Fibroblast of villous mesenchyme (primary cell): ENCODE data around the gene PDE2A. TPM values are rescaled to one million over a fixed set of nuclear protein-coding genes. Genes with fewer than 3 reads are reported as not detected.

ENCODE experiments used
- DNase-seq: peaks from one replicate; pipeline ENCODE4 v3.0.0-alpha.2; 2010; ENCODE audit warnings: low read depth
- H3K4me3 ChIP-seq: 2 replicates; pipeline ENCODE4 v1.5.1; 2011; ENCODE audit warnings: low read depth, mild to moderate bottlenecking, low read length
- CTCF ChIP-seq: IDR thresholded peaks from 2 replicates; pipeline ENCODE4 v1.5.1; 2012; ENCODE audit warnings: low read depth, mild to moderate bottlenecking, low read length; ENCODE audit not compliant: insufficient read depth
- total RNA-seq: library from RNA; depleted of rRNA; stranded (reverse); fragments of >200 nt; gene quantifications from 2 replicates; pipeline ENCODE4 v1.2.3, GENCODE V29; 2012

Gene PDE2A
- total RNA-seq, 1 donor = under 0.01 TPM

- no peak overlapping the region for H3K4me3 ChIP-seq
- DNase-seq = no peak
- no peak for TF ChIP-seq CTCF
Observed at GRCh38 chr11:72692498-72693237, 18.4 kb upstream of the PDE2A start.

GRCh38 chr11:72690166-72690565 lies 15.9 kb upstream of the PDE2A start:
- no peak for DNase-seq
- no peak overlapping the region for H3K4me3 ChIP-seq
- TF ChIP-seq CTCF = no peak

DNA sequence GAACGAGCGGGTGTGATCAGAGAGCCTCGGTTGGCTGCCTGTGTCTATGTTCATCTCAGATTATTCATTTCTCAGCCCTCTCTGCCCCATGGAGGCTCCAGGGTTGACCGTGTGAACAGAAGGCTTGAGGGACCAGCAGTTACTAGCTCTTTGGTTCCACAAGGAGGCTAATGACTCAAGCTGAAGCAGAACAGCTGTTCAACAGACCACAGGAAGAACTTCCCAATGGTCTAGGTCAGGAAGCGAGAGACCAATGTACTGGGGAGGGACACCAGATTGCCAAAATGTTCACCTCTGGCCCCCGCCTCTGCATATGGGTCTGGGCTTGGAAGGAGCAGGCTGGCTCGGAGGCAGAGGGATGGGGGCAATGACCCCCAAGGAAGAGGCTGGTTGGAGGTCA lies 14.7 kb upstream of the PDE2A start:
- no peak for TF ChIP-seq CTCF
- DNase-seq = no peak
- no peak overlapping the region for H3K4me3 ChIP-seq

DNA sequence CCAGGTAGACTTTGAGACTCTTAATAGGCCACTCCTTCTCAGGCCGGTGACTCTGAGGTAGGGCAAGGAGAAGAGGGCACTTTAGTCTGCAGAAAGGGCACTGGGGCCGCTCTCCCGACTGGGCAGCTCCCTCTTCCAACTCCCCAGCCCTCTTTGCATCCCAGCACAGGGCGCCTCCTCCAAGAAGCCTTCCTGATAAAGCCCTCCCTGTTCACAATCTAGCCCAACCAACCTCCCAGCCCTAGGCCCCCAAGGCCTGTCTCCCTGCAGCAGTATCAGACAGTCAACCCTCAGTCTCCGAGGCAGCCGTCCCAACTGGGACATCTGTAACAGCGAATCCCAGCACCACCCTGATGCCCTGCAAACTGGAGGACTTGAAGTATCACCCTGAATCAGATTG lies 14.3 kb upstream of the PDE2A start:
- TF ChIP-seq CTCF = no peak
- H3K4me3 ChIP-seq = no peak overlapping the region
- no peak for DNase-seq

GRCh38 chr11:72687326-72687725 lies 13.1 kb upstream of the PDE2A start:
- no peak for DNase-seq
- no peak overlapping the region for H3K4me3 ChIP-seq
- TF ChIP-seq CTCF = no peak

DNA sequence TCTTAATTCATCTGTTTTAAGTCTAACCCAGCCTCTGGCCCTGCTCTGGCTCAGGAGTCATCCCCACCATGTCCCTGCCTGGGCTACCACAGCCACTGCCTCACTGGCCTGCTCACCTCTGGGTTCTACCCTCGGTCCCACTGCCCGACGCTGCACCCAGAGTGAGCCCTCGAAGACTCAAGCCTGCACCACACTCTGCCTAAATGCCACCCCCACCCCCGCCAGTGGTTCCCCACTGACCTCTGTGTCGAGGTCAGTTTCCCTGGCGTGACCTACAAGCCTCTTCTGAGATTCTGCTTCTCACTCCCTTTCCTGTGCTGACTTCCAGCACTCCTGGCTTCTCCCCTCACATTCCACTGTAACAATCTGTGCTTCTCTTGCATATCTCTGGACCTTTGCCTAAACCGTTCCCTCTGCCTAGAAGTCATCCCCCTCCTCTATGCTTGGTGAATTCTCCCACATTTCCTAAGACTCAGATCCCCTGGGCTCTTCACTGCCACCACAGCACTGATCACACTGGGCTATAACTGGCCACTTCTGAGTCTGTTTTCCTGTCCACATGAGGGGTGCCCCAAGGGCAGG lies 12.5 kb upstream of the PDE2A start:
- no peak for TF ChIP-seq CTCF
- H3K4me3 ChIP-seq = no peak overlapping the region
- DNase-seq = peak; percentile 28
